GM12874 (cell line): ENCODE data around the gene POP4.

Experiments used
- TF ChIP-seq, protein P1 (sequence below): IDR thresholded peaks from 2 replicates; pipeline ENCODE4 v1.5.1; 2011; ENCODE audit warnings: low read depth, mild to moderate bottlenecking, control low read depth, low read length, moderate library complexity; ENCODE audit not compliant: insufficient read depth

POP4 gene, protein sequence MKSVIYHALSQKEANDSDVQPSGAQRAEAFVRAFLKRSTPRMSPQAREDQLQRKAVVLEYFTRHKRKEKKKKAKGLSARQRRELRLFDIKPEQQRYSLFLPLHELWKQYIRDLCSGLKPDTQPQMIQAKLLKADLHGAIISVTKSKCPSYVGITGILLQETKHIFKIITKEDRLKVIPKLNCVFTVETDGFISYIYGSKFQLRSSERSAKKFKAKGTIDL

DNA sequence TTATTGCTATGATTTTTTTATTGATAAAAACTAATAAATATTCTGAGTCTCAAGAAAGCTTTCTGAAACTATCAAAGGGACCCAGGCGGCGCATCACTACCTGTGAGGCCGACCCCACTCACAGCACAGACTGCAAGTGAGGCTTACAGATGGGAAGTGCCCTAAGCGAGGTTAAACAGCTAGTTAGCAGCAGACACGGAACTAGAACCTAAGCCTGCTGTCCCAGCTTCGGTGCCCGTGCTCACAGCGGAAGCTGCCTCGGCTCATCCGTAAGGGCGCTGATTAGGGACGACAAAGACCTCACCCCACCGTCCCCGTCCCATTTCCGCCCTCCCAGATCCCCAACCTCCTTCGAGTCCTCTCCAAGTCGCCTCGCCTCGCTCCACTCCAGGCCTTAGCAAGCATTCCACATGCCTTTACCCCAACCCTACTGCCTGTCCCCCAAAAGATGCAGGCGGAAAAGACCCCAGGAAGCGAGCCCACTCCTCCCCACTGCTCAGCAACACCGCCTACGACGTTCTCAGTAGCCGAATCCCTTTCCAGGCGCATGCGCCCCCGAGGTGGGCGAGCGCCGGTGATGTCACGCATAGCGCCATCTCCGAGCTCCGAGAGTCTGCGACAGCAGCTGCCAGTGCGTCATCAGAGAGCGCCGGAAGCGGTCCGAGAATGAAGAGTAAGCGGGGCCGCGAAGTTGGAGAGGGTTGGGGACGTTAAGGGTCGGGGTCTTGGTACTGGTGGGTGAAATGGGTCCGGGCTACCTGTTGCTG is at the start of gene POP4:
Gene POP4 (plus strand): TSS at position 631 of the 767 bp plus-strand sequence. CDS start 36 bp downstream, at position 667.
- TF ChIP-seq, protein P1, sequence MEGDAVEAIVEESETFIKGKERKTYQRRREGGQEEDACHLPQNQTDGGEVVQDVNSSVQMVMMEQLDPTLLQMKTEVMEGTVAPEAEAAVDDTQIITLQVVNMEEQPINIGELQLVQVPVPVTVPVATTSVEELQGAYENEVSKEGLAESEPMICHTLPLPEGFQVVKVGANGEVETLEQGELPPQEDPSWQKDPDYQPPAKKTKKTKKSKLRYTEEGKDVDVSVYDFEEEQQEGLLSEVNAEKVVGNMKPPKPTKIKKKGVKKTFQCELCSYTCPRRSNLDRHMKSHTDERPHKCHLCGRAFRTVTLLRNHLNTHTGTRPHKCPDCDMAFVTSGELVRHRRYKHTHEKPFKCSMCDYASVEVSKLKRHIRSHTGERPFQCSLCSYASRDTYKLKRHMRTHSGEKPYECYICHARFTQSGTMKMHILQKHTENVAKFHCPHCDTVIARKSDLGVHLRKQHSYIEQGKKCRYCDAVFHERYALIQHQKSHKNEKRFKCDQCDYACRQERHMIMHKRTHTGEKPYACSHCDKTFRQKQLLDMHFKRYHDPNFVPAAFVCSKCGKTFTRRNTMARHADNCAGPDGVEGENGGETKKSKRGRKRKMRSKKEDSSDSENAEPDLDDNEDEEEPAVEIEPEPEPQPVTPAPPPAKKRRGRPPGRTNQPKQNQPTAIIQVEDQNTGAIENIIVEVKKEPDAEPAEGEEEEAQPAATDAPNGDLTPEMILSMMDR: no peak

DNA sequence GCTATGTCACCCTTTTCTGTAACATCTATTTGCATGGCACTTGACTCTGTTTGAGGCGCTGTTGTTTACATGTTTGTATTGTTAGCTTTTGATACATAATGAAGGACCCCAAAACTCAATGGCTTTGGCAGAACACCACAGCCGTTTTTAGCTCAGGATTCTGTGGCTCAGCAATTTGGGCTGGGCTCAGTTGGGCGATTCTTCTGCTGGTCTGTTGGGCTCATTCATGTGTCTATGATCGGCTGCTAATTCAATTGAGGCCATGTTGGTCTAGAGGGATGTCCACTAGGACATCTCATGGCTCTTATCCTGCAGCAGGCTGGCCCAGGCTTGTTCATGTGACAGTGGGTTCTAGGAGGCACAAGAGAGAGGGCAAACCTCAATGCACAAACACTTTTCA is 46.3 kb upstream of the POP4 start:
- TF ChIP-seq, protein P1: no peak

DNA sequence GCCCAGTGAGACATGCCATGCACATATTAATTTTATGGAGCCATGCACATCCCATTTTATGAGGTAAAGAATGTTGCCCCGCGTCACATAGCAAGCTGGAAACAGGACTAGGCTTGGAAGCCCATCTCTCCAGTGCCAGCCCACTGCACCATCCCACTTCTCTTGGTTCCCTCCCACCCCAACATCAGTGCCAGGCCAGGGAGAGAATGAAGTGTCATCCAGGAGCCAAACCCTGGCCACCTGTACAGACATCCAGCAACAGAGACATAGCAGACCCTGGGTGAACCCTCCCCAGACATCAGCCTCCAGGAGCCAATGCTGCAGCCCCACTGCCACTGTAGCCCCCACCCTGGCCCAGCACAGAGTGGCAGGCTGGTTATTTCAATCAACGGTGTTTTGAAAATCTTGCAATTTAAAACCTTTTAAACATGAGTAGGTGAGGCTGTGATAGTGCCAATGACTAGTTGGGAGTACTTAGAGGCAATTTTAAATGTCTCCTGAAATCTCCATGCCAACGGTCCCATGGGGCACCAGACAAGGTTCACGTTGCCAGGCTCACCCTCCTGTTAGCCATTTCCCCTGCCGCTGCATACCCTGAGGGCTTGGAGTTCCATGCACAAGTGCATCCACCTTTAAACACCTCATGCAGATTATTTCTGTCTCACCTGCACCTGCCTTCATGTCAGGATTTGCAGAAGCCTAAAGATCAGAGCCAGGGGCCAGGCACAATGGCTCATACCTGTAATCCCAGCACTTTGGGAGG is 45.6 kb upstream of the POP4 start:
- TF ChIP-seq, protein P1: no peak

DNA sequence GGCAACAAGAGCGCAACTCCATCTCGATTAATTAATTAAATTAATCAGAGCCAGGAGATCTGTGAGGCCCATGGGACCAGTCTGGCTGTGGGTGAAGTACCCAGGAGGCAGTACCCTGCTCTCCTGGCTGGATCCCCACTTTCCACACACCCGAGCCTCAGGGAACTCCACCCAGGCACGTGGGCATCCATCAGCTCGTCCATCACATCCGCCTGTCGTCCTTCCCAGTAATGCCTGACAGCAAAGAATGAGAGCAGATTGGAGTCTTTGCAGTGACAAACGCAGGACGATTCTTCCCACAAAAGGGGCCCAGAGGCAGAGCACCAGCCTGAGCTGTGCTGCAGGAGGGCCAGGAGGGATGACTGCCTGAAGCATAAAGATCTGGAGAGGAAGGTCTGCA is 44.5 kb upstream of the POP4 start:
- TF ChIP-seq, protein P1: no peak

DNA sequence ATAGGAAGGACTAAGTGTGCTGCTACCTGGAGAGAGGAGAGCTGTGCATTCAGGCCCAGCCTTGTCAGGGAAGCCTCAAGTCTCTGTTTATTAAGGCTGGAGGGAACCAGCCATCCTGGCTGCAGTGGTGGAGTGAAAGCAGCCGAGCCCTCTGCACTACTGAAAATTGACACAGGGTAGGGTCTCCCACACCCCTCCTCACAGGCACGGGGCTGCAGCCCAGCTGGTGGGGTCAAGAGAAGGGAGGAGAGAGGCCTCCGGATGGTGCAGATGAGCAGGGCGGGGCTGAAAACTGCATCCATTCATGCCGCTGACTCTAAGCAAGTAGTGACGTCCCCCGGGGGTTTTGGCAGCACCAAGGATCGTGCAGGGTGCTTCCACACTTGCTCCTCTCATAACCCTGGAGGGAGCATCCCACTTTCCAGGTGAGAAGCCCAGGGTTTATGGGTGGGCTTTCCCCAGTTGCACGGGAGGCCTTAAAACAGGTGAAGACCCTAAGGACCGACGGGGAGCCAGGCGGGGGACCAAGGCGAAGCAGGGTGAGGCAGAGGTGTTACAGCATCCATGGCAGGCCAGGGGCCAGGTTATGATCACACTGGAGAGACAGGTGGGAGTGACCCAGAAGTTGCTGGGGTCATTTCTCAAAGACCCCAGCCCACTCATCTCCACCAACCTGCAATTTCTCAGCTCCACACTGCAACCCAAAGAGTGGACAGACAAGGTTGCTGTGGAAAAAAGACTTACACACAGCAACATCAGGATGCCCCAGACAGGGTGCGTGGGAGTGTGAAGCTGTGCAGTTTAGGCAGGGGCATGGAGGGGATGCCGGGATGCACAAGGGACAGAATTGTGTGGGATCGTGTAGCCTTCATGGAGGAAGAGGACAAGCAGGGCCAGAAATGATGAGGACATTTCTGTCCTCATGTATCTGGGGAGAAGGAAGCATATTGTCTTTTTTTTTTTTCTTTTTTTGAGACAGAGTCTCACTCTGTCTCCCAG is 43.5 kb upstream of the POP4 start:
- TF ChIP-seq, protein P1: no peak

DNA sequence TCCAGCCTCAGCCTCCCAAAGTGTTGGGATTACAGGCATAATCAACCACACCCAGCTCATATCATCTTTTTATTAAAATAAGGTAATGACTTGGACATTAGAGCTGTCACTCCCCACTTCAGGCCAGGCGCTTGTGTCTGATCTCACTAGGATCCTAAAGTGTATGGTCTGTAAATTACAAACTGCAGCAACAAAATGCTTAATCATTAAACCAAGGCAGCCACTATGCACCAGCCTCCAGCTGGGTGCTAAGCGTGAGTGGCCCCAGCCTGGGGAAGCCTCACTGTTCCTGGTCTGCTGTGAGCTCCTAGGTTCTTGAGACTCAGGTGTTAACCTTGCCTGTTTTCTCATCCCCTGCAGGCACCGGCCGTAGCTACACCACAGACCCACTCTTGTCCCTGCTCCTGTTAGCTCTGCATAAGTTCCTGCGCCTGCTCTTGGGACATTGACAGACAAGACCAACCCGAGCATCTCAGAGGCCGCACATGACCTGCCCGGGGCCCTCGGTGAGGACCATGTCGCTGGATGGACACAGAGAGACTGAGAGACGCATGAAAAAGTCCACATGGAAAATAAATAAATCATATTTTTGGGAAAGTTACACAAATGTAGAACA is 42.5 kb upstream of the POP4 start:
- TF ChIP-seq, protein P1: no peak
